Mesendoderm (in vitro differentiated cells): Measurements from ENCODE around the gene TDRD3.
"Not testable (repeated sequence)": the region's sequence is repeated elsewhere in the genome, so short reads cannot be mapped to it uniquely, and the experiment has no call there.

Source experiments
- DNase-seq: peaks from one replicate; pipeline ENCODE4 v3.0.0; 2013
- H2AK5ac ChIP-seq: 2 replicates; pipeline ENCODE4 v1.6.1; 2013; ENCODE audit warnings: low read length, inconsistent platforms
- H2BK120ac ChIP-seq: 2 replicates; pipeline ENCODE4 v1.6.1; 2013; ENCODE audit warnings: low read depth, mild to moderate bottlenecking, low read length, moderate library complexity, mixed read lengths
- H2BK15ac ChIP-seq: replicated peaks from 2 replicates; pipeline ENCODE4 v1.6.1; 2013; ENCODE audit warnings: low read depth, mild to moderate bottlenecking, moderate library complexity
- H2BK5ac ChIP-seq: 2 replicates; pipeline ENCODE4 v1.6.1; 2013; ENCODE audit warnings: low read length, inconsistent platforms
- H3K18ac ChIP-seq: 2 replicates; pipeline ENCODE4 v1.6.1; 2013; ENCODE audit warnings: mild to moderate bottlenecking, low read length, mixed read lengths
- H3K23ac ChIP-seq: one replicate; pipeline ENCODE4 v1.6.1; 2013; ENCODE audit warnings: low read length
- H3K27ac ChIP-seq: 2 replicates; pipeline ENCODE4 v1.5.1; 2013; ENCODE audit warnings: low read depth, mild to moderate bottlenecking, inconsistent platforms, low read length, moderate library complexity
- H3K27me3 ChIP-seq: 2 replicates; pipeline ENCODE4 v1.6.1; 2013; ENCODE audit warnings: low read length, control low read depth, mild to moderate bottlenecking, inconsistent platforms; ENCODE audit not compliant: insufficient read depth, poor library complexity
- H3K36me3 ChIP-seq: 2 replicates; pipeline ENCODE4 v1.6.1; 2013; ENCODE audit warnings: low read length, inconsistent platforms; ENCODE audit not compliant: control insufficient read depth, insufficient read depth
- H3K4ac ChIP-seq: one replicate; pipeline ENCODE4 v1.6.1; 2013; ENCODE audit warnings: low read depth, mild to moderate bottlenecking, low read length, moderate library complexity
- H3K4me1 ChIP-seq: 2 replicates; pipeline ENCODE4 v1.6.1; 2013; ENCODE audit warnings: low read depth, low read length, inconsistent platforms; ENCODE audit not compliant: control insufficient read depth
- H3K4me2 ChIP-seq: 2 replicates; pipeline ENCODE4 v1.6.1; 2013; ENCODE audit warnings: low read length
- H3K4me3 ChIP-seq: 2 replicates; pipeline ENCODE4 v1.5.1; 2013; ENCODE audit warnings: mild to moderate bottlenecking, low read length
- H3K56ac ChIP-seq: one replicate; pipeline ENCODE4 v1.6.1; 2013; ENCODE audit warnings: low read length
- H3K79me1 ChIP-seq: 2 replicates; pipeline ENCODE4 v1.6.1; 2013; ENCODE audit warnings: low read length, inconsistent platforms
- H3K79me2 ChIP-seq: 2 replicates; pipeline ENCODE4 v1.6.1; 2013; ENCODE audit warnings: mild to moderate bottlenecking, low read length; ENCODE audit not compliant: control insufficient read depth, insufficient read depth
- H3K9ac ChIP-seq: 2 replicates; pipeline ENCODE4 v1.6.1; 2013; ENCODE audit warnings: low read length, inconsistent platforms
- H4K5ac ChIP-seq: one replicate; pipeline ENCODE4 v1.6.1; 2013; ENCODE audit warnings: low read length
- H4K8ac ChIP-seq: one replicate; pipeline ENCODE4 v1.6.1; 2013; ENCODE audit warnings: low read depth, mild to moderate bottlenecking, control low read depth, low read length, moderate library complexity
- WGBS: extraction: QIAGEN DNeasy Blood & Tissue Kit; methylation state at CpG from one replicate; pipeline ENCODE4 v1.1.7; 2013; ENCODE audit warnings: low lambda C conversion rate, missing lambda C conversion rate; ENCODE audit not compliant: insufficient coverage; ENCODE audit errors: extremely low coverage; 5-methylcytosine and 5-hydroxymethylcytosine counted together

Gene TDRD3

DNA sequence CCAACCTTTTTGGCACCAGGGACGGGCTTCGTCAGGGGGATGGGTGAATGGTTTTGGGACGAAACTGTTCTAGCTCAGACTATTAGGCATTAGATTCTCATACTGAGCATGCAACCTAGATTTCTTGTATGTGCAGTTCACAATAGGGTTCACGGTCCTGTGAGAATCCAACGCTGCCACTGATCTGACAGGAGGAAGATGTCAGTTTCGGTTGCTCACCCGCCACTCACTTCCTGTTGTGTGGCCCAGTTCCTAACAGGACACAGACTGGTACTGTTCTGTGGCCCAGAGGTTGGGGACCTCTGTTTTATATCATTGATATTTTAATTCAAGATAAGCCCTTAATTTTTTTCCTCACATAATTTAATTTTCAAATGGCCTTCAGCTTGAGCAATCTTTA lies 26.7 kb upstream of the TDRD3 start:
- H3K18ac ChIP-seq, result no peak overlapping the region
- H3K27me3 ChIP-seq, result no peaks in the 10 kb centered on the region
- no peak overlapping the region for H3K23ac ChIP-seq
- no peak overlapping the region for H2BK120ac ChIP-seq
- H2BK15ac ChIP-seq, result no peak overlapping the region
- no peak overlapping the region for H2AK5ac ChIP-seq
- DNase-seq, result no peak
- H3K4me1 ChIP-seq, result no peaks in the 10 kb centered on the region
- no peak overlapping the region for H3K56ac ChIP-seq
- no peak overlapping the region for H3K4ac ChIP-seq
- H3K27ac ChIP-seq, result no peak overlapping the region
- no peak overlapping the region for H3K4me3 ChIP-seq
- no peak overlapping the region for H4K8ac ChIP-seq
- no peak overlapping the region for H2BK5ac ChIP-seq
- no CpG with 5 or more reads among the region's 7 CpGs for WGBS
- H3K4me2 ChIP-seq, result no peak overlapping the region
- no peak overlapping the region for H4K5ac ChIP-seq
- H3K79me2 ChIP-seq, result no peaks in the 10 kb centered on the region
- H3K9ac ChIP-seq, result no peak overlapping the region
- H3K36me3 ChIP-seq, result no peaks in the 10 kb centered on the region
- H3K79me1 ChIP-seq, result no peaks in the 10 kb centered on the region

DNA sequence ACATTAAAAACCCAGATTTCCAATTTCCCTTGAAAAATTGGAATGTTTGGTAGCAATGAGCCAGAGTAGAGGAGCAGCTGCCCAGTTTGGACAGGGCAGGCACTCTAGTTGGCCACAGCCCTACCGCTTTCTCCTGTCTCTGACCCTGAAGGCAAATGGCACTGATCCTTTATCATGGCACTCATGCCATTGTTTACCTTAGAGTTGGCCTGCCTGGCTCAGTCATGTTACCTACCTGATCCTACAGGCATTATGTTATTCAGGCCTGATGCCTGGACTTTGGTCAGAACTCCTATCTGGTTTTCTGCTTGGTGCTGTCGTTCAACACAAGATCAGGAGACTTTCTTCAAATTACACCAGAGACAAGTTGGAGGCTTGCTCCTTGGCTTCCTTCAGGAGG lies 24.9 kb upstream of the TDRD3 start:
- Histone ChIP-seq H3K4me1 (no peaks in the 10 kb centered on the region), H3K4ac (no peak overlapping the region), H3K27me3 (no peaks in the 10 kb centered on the region), H4K8ac (no peak overlapping the region), H2BK5ac (no peak overlapping the region), H4K5ac (no peak overlapping the region), H3K79me2 (no peaks in the 10 kb centered on the region), H2BK15ac (no peak overlapping the region), H3K56ac (no peak overlapping the region), H3K4me3 (no peak overlapping the region), H3K18ac (no peak overlapping the region), H3K23ac (no peak overlapping the region), H3K79me1 (no peaks in the 10 kb centered on the region), H3K9ac (no peak overlapping the region), H2AK5ac (no peak overlapping the region), H3K27ac (no peak overlapping the region), H3K36me3 (no peaks in the 10 kb centered on the region), H2BK120ac (no peak overlapping the region), H3K4me2 (no peak overlapping the region)
- DNase-seq, result no peak
- no CpG with 5 or more reads among the region's 2 CpGs for WGBS

DNA sequence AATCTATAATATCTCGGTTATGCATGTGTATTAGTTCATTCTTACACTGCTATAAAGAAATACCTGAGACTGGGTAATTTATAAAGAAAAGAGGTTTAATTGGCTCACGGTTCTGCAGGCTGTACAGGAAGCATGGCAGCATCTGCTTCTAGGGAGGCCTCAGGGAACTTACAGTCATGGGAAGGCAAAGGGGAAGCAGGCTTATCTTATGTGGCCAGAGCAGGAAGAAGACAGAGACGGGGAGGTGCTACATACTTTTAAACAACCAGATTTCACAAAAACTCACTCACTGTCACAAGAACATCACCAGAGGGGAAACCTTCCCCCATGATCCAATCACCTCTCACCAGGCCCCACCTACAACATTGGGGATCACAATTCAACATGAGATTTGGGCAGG lies 17.7 kb upstream of the TDRD3 start:
- not testable (repeated sequence) for H2AK5ac ChIP-seq, H3K4me2 ChIP-seq, H3K4me1 ChIP-seq, H3K4ac ChIP-seq, H3K27ac ChIP-seq, DNase-seq, H3K23ac ChIP-seq, H2BK120ac ChIP-seq, H3K9ac ChIP-seq, H3K79me2 ChIP-seq, H3K79me1 ChIP-seq, H4K5ac ChIP-seq, H3K18ac ChIP-seq, H4K8ac ChIP-seq, H3K27me3 ChIP-seq, H2BK5ac ChIP-seq, H2BK15ac ChIP-seq, H3K56ac ChIP-seq, H3K4me3 ChIP-seq, H3K36me3 ChIP-seq
- WGBS, result no CpG with 5 or more reads among the region's 3 CpGs

DNA sequence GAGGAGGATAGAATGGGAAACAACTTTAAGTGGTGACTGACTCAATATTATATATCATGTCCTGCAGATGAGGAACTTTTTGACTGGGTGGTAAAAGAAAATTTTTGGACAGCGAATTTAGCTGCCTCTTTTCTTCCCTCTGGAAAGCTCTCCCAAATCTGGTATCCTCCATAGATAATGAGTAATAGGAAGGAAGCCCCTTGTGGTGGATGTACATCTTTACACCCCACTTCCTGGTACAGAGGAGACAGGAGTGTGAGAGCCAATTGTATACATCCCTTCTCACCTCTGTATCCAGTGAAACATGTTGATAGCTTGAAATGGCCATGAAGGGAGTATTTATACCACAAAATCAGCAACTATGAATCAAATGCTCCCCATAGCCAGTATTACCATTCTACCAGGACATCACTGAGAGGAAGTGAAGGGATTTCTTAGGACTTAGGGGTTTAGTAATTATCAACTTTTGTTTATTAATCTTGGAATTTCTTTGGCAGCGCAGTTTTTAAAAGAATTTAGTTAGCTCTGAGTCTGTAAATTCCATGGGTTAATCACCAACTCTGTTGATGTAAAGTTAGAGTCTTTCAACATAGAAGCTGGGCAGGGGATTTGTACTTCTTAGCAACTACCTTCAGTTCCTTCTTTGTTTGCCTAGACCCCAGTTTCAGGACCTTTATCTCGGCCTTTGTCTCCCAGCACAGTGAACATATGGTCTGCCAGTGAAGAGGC lies 17.0 kb upstream of the TDRD3 start:
- no peak overlapping the region for H2BK5ac ChIP-seq
- H3K4me3 ChIP-seq, result no peak overlapping the region
- H2BK120ac ChIP-seq, result no peak overlapping the region
- no peak overlapping the region for H3K9ac ChIP-seq
- no CpG with 5 or more reads among the region's 3 CpGs for WGBS
- H3K4ac ChIP-seq, result no peak overlapping the region
- H2BK15ac ChIP-seq, result no peak overlapping the region
- H3K27me3 ChIP-seq, result no peaks in the 10 kb centered on the region
- H4K5ac ChIP-seq, result no peak overlapping the region
- H3K79me2 ChIP-seq, result no peaks in the 10 kb centered on the region
- H2AK5ac ChIP-seq, result no peak overlapping the region
- H3K4me2 ChIP-seq, result no peak overlapping the region
- H3K79me1 ChIP-seq, result no peaks in the 10 kb centered on the region
- no peaks in the 10 kb centered on the region for H3K36me3 ChIP-seq
- no peak overlapping the region for H4K8ac ChIP-seq
- H3K23ac ChIP-seq, result no peak overlapping the region
- no peak overlapping the region for H3K18ac ChIP-seq
- no peaks in the 10 kb centered on the region for H3K4me1 ChIP-seq
- DNase-seq, result no peak
- H3K56ac ChIP-seq, result no peak overlapping the region
- H3K27ac ChIP-seq, result no peak overlapping the region

DNA sequence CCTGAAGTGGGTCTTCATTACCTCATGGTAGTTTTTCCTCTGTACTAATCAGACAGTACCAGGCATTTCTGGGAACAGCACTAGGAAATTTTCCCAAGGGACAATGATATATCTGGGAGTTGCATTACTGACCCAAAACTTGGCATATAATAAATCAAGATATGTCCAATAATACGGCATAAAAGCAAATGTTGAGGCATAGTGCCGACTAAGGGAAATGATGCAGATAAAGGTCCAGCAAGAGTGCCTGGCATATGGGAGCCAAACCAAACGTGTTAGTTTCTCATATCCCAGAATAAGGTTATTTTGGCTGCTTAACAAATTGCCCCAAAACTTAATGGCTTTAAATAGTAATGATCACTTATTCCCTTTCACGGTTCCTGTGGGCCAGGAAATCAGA lies 12.1 kb upstream of the TDRD3 start:
- Histone ChIP-seq H4K5ac (no peak overlapping the region), H3K18ac (no peak overlapping the region), H2BK120ac (no peak overlapping the region), H3K79me1 (no peaks in the 10 kb centered on the region), H3K23ac (no peak overlapping the region), H2BK5ac (no peak overlapping the region), H3K9ac (no peak overlapping the region), H3K36me3 (no peaks in the 10 kb centered on the region), H3K4me3 (no peak overlapping the region), H2AK5ac (no peak overlapping the region), H2BK15ac (no peak overlapping the region), H3K79me2 (no peaks in the 10 kb centered on the region), H3K4ac (no peak overlapping the region), H3K27me3 (no peaks in the 10 kb centered on the region), H3K27ac (no peak overlapping the region), H3K4me2 (no peak overlapping the region), H3K56ac (no peak overlapping the region), H3K4me1 (no peaks in the 10 kb centered on the region), H4K8ac (no peak overlapping the region)
- no CpG with 5 or more reads among the region's 4 CpGs for WGBS
- no peak for DNase-seq

DNA sequence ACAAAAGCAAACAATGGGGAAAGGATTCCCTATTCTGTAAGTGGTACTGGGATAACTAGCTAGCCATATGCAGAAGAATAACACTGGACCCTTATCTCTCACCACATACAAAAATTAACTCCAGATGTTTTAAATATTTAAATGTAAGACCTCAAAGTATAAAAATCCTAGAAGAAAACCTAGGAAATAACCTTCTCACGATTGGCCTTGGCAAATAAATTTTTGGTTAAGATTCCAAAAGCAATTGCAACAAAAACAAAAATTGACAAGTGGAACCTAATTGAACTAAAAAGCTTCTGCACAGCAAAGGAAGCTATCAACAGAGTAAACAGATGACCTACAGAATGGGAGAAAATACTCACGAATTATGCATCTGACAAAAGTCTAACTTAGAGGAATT lies 10.8 kb upstream of the TDRD3 start:
- Histone ChIP-seq H3K23ac (no peak overlapping the region), H2BK15ac (no peak overlapping the region)
- WGBS, result no CpG with 5 or more reads among the region's 2 CpGs

More for the DNA sequence above, 10.8 kb upstream of the TDRD3 start:
- no peak overlapping the region for H3K9ac ChIP-seq
- no peak for DNase-seq
- no peaks in the 10 kb centered on the region for H3K79me2 ChIP-seq
- H3K36me3 ChIP-seq, result no peaks in the 10 kb centered on the region
- no peak overlapping the region for H4K8ac ChIP-seq
- H3K4me1 ChIP-seq, result no peaks in the 10 kb centered on the region
- H3K56ac ChIP-seq, result no peak overlapping the region
- no peak overlapping the region for H3K4me2 ChIP-seq
- H2AK5ac ChIP-seq, result no peak overlapping the region
- no peak overlapping the region for H3K4ac ChIP-seq
- no peaks in the 10 kb centered on the region for H3K79me1 ChIP-seq
- no peak overlapping the region for H3K18ac ChIP-seq
- no peak overlapping the region for H2BK5ac ChIP-seq
- no peak overlapping the region for H3K4me3 ChIP-seq
- H3K27ac ChIP-seq, result no peak overlapping the region
- H4K5ac ChIP-seq, result no peak overlapping the region
- H2BK120ac ChIP-seq, result no peak overlapping the region
- no peaks in the 10 kb centered on the region for H3K27me3 ChIP-seq
